Upper lobe of left lung (tissue), 4 donors: ENCODE results near the gene MT1M.

Source experiments
- CTCF ChIP-seq, 6 experiments: fragments of 450-650 bp in 4 of 6; fragments of 200-600 bp in 2 of 6; sonication (generic) in 2 of 6; IDR thresholded peaks; one replicate each; pipeline ENCODE4 v1.5.1; 2016 to 2019; ENCODE audit warnings: antibody characterized with exemption in 6 of 6
- POLR2A ChIP-seq, 4 donors: fragments of 450-650 bp; IDR thresholded peaks; one replicate each; pipeline ENCODE4 v1.5.1; 2016 to 2017; ENCODE audit warnings: antibody characterized with exemption in 4 of 4, mild to moderate bottlenecking in 2 of 4

- TF ChIP-seq CTCF (IDR thresholded peaks at IDR 0.05) (no peak), POLR2A (IDR thresholded peaks at IDR 0.05) (no peak)
Measured at GRCh38 chr16:56640076-56640475, 7.6 kb downstream of the MT1M start.
